Bronchial epithelial cell (primary cell): Measurements from ENCODE around the gene UBAC2. TPM values are rescaled to one million over a fixed set of nuclear protein-coding genes. Genes with fewer than 3 reads are reported as not detected.

Source experiments
- DNase-seq: peaks from one replicate; pipeline ENCODE4 v3.0.0-alpha.2; 2010; ENCODE audit warnings: low read depth
- FAIRE-seq: peaks from 2 replicates; lab custom pipeline; 2011; peaks lifted over from hg19 to GRCh38; lab: Jason Lieb, UNC
- H3K27me3 ChIP-seq: 2 replicates; pipeline ENCODE4 v1.5.1; 2011; ENCODE audit warnings: low read length; ENCODE audit not compliant: control insufficient read depth, insufficient read depth
- H3K36me3 ChIP-seq: 2 replicates; pipeline ENCODE4 v1.5.1; 2011; ENCODE audit warnings: low read length; ENCODE audit not compliant: control insufficient read depth, insufficient read depth
- H3K4me3 ChIP-seq: 2 replicates; pipeline ENCODE4 v1.5.1; 2011; ENCODE audit warnings: mild to moderate bottlenecking, low read depth, low read length, control low read depth
- total RNA-seq: library from RNA; depleted of rRNA; stranded (reverse); fragments of >200 nt; gene quantifications from 2 replicates; pipeline ENCODE4 v1.2.1, GENCODE V29; 2014
- TF ChIP-seq, protein P1 (sequence below): IDR thresholded peaks from 2 replicates; pipeline ENCODE4 v1.5.1; 2011; ENCODE audit warnings: mild to moderate bottlenecking, moderate library complexity, low read length, control low read depth, inconsistent platforms; ENCODE audit not compliant: insufficient read depth, severe bottlenecking

UBAC2 gene
- total RNA-seq, 1 donor from 2014 or later, result 40.0 TPM

DNA sequence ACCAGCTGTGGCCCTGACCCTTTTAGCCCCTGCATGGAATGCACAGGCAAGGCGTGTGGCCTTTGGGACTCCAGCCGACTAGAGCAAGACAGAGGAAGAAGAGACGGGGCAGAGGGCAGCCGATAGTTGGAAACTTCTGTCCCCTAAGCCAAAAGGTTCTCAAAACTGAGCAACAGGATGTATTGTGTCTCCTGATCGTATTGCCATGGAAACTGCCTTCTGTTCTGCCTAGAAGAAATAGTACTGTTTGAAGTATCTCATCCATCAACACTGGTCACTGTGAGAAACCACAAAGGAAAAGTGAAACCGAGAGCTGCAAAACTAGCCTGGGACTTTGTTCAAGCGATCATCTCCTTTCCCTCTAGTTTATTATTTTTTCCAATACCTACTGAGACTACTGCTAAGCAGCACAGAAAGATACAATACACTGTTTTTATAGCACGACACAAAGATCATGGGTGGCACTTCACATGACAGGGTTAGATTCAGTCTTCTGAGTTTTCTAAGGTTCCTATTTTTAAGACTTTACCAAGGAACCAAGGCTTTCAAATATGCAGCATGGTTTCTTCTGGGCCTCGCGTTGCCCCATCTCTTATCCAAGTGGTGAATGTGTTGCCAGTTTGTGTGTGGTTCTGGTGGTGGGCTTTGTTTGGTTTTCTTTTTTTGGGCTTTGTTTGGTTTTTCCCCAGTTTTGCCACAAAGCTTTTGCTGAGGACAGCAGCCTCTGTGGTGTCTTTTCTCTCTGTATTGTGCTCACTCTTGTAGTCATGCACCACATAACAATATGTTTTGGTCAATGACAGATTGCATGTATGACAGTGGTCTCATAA is 155.8 kb downstream of the UBAC2 start:
- Histone ChIP-seq H3K36me3 (peaks cover 5% of the 10 kb centered on the region), H3K4me3 (no peak overlapping the region), H3K27me3 (no peaks in the 10 kb centered on the region)
- DNase-seq (peak; percentile 6), FAIRE-seq (no peak)
- TF ChIP-seq, protein P1, sequence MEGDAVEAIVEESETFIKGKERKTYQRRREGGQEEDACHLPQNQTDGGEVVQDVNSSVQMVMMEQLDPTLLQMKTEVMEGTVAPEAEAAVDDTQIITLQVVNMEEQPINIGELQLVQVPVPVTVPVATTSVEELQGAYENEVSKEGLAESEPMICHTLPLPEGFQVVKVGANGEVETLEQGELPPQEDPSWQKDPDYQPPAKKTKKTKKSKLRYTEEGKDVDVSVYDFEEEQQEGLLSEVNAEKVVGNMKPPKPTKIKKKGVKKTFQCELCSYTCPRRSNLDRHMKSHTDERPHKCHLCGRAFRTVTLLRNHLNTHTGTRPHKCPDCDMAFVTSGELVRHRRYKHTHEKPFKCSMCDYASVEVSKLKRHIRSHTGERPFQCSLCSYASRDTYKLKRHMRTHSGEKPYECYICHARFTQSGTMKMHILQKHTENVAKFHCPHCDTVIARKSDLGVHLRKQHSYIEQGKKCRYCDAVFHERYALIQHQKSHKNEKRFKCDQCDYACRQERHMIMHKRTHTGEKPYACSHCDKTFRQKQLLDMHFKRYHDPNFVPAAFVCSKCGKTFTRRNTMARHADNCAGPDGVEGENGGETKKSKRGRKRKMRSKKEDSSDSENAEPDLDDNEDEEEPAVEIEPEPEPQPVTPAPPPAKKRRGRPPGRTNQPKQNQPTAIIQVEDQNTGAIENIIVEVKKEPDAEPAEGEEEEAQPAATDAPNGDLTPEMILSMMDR, result no peak

DNA sequence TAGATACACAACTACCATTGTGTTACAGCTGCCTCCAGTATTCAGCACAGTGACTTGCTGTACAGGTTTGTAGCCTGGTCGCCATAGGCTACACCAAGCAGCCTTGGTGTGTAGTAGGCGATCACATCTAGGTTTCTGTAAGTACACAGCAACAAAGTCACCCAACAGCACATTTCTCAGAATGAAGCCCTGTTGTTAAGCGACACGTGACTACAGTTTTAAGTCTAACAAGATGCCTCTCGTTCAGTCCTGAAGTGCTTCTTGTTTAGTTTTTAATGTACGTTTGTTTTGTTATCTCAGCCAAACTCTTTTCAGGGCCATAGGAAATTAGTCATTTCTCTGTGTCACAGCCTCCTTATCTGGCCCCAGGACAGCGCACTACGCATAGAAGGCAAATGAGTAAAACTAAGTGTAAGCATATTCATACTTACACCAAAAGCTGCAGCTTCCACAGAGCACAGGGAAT is 156.5 kb downstream of the UBAC2 start:
- peaks cover 5% of the 10 kb centered on the region for H3K36me3 ChIP-seq
- FAIRE-seq (peak; percentile 90), DNase-seq (peak; percentile 73)
- no peak overlapping the region for H3K4me3 ChIP-seq
- no peaks in the 10 kb centered on the region for H3K27me3 ChIP-seq
- TF ChIP-seq, protein P1, result no peak

DNA sequence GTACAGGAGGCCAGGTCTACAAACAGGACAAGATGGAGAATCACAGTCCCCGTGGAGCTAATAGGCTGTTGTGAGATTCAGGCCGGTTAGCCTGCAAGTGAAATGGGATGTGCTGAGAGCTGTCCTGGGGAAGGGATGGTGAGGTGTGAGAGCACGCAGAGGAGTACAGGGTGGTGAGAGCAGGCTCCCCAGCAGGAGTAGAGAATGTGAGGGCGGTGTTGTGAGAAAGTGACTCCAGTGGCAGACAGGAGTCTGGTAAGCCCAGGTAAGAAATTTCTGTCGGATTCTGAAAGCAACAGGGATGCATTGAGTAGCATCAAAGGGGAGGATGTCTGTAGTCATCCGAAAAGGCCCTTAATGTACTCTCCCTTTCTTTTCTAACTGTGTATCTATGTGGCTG is 157.3 kb downstream of the UBAC2 start:
- DNase-seq, result no peak
- TF ChIP-seq, protein P1, result no peak
- no peak overlapping the region for H3K4me3 ChIP-seq
- H3K27me3 ChIP-seq, result no peaks in the 10 kb centered on the region
- no peak for FAIRE-seq
- peaks cover 5% of the 10 kb centered on the region for H3K36me3 ChIP-seq

DNA sequence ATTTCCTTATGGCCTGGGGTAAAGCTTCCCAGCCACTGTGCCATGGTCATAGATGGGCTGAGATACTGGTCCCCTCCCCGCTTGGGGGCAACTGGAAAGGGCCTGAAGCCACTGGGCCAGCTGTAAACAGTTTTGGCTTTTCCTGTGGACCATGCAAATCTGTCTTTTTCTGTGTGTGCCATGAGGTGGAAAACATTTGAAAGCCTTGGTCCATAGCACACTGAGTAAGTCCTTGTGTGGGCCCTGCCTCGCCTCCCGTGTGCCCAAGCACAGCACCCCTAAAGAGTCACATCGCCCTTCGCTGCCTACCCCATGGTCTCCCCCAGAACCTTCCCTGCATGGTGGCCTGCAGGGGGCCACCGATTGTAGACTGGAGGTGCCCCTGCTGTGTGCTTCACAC is 158.9 kb downstream of the UBAC2 start:
- Histone ChIP-seq H3K36me3 (peaks cover 5% of the 10 kb centered on the region), H3K27me3 (no peaks in the 10 kb centered on the region), H3K4me3 (no peak overlapping the region)
- no peak for FAIRE-seq
- DNase-seq, result no peak
- TF ChIP-seq, protein P1, result no peak

DNA sequence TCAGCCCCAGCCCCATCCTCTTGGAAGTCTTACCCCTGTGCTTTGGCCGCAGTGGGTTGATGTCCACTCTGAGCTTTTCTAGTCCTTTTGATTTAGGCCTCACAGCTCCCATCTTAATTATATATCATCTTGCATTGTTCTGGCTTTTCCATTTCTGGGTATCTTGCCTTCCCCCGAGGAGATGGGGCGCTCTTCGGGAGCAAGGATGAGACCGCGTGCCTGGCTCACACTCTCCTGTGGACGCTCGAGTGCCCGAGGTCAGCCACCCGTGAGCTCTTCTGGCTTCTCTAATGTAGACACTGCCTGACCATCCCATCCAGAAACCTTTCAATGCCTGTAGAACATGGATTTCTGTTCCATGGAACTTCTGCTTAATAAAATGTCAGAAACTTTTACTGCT is 160.0 kb downstream of the UBAC2 start:
- no peak overlapping the region for H3K4me3 ChIP-seq
- DNase-seq, result no peak
- FAIRE-seq, result no peak

More for the DNA sequence above, 160.0 kb downstream of the UBAC2 start:
- TF ChIP-seq, protein P1, result no peak
- peaks cover 3% of the 10 kb centered on the region for H3K36me3 ChIP-seq
- no peaks in the 10 kb centered on the region for H3K27me3 ChIP-seq
